NCI-H526 treated with DMSO at 0.1 percent for 48 hours (cell line): ENCODE results near the gene NAXD.
"Not testable (repeated sequence)": the region's sequence is repeated elsewhere in the genome, so short reads cannot be mapped to it uniquely, and the experiment has no call there.

Experiments
- DNase-seq: peaks from one replicate; lab custom pipeline; 2025; lab: John Stamatoyannopoulos, UW

The NAXD gene

GRCh38 chr13:110664673-110665072 is 49.3 kb downstream of the NAXD start:
- no peak for DNase-seq

GRCh38 chr13:110665491-110666254 is 50.3 kb downstream of the NAXD start:
- DNase-seq, result no peak

GRCh38 chr13:110666255-110666533 is 50.8 kb downstream of the NAXD start:
- DNase-seq, result no peak

GRCh38 chr13:110669036-110669435 is 53.7 kb downstream of the NAXD start:
- DNase-seq, result no peak

GRCh38 chr13:110669814-110670213 is 54.5 kb downstream of the NAXD start:
- not testable (repeated sequence) for DNase-seq

- DNase-seq, result no peak
Measured at GRCh38 chr13:110676595-110677587, 61.5 kb downstream of the NAXD start.

GRCh38 chr13:110677731-110678545 is 62.6 kb downstream of the NAXD start:
- DNase-seq, result no peak

GRCh38 chr13:110680852-110681251 is 65.5 kb downstream of the NAXD start:
- DNase-seq, result no peak

- no peak for DNase-seq
Measured at GRCh38 chr13:110681868-110682550, 66.7 kb downstream of the NAXD start.

- no peak for DNase-seq
Measured at GRCh38 chr13:110682746-110683145, 67.4 kb downstream of the NAXD start.

GRCh38 chr13:110683203-110683883 is 68.0 kb downstream of the NAXD start:
- DNase-seq, result peak; percentile 49

GRCh38 chr13:110683921-110684320 is 68.6 kb downstream of the NAXD start:
- DNase-seq, result no peak

GRCh38 chr13:110684388-110685056 is 69.2 kb downstream of the NAXD start:
- DNase-seq, result no peak

- peak; percentile 97 for DNase-seq
Measured at GRCh38 chr13:110685305-110686020, 70.1 kb downstream of the NAXD start.

GRCh38 chr13:110687736-110688135 is 72.4 kb downstream of the NAXD start:
- DNase-seq, result no peak

- no peak for DNase-seq
Measured at GRCh38 chr13:110689041-110689440, 73.7 kb downstream of the NAXD start.
